Keratinocyte (primary cell): ENCODE measurements around the gene CLBA1.

ENCODE experiments used
- EZH2 ChIP-seq: IDR thresholded peaks from one replicate; pipeline ENCODE4 v1.6.1; 2012; ENCODE audit warnings: inconsistent platforms, mild to moderate bottlenecking, low read length, moderate library complexity
- TF ChIP-seq, protein P1 (sequence below), 3 experiments: IDR thresholded peaks in 1 of 3; conservative IDR thresholded peaks in 1 of 3; optimal IDR thresholded peaks in 1 of 3; 2 replicates in 2 of 3; 3 replicates in 1 of 3; pipeline versions ENCODE3 to v1.5.1; 2011; ENCODE audit warnings: low read length in 3 of 3, mild to moderate bottlenecking in 3 of 3, moderate library complexity in 2 of 3, control low read depth in 1 of 3, inconsistent platforms in 1 of 3; ENCODE audit not compliant: insufficient read depth in 2 of 3; ENCODE audit errors: extremely low read depth in 1 of 3

DNA sequence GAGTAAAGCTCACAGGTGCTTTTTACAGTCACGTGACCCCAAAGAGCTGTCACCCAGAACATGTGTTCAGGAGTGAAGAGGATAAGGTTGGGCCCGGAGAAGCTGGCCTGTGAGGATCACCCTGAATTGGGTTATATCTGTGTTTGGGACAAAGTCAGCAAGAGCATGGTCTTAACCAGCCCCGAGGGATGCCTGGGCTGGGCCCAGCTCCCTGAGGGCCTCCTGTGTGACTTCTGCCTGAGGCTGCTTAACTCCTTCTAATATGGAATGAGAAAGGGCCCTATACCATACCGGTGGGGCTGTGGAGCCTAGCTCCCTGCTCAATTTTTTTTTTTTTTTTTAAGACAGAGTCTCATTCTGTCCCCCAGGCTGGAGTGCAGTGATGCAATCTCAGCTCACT, 32.8 kb downstream of the CLBA1 start:
- TF ChIP-seq, protein P1, sequence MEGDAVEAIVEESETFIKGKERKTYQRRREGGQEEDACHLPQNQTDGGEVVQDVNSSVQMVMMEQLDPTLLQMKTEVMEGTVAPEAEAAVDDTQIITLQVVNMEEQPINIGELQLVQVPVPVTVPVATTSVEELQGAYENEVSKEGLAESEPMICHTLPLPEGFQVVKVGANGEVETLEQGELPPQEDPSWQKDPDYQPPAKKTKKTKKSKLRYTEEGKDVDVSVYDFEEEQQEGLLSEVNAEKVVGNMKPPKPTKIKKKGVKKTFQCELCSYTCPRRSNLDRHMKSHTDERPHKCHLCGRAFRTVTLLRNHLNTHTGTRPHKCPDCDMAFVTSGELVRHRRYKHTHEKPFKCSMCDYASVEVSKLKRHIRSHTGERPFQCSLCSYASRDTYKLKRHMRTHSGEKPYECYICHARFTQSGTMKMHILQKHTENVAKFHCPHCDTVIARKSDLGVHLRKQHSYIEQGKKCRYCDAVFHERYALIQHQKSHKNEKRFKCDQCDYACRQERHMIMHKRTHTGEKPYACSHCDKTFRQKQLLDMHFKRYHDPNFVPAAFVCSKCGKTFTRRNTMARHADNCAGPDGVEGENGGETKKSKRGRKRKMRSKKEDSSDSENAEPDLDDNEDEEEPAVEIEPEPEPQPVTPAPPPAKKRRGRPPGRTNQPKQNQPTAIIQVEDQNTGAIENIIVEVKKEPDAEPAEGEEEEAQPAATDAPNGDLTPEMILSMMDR (optimal IDR thresholded peaks at IDR 0.05 in 1 of 3, IDR thresholded peaks at IDR 0.05 in 1 of 3, conservative IDR thresholded peaks at IDR 0.05 in 1 of 3; ENCODE audit: extremely low read depth in 1 of 3, insufficient read depth in 2 of 3, low read length in 3 of 3): no peak
- no peak for TF ChIP-seq EZH2
